ENCODE measurements around the gene HNRNPDL. TPM values are rescaled to one million over a fixed set of nuclear protein-coding genes. Genes with fewer than 3 reads are reported as not detected.

The HNRNPDL gene
- total RNA-seq, 1 experiment from 2014 or later: 472 TPM

DNA sequence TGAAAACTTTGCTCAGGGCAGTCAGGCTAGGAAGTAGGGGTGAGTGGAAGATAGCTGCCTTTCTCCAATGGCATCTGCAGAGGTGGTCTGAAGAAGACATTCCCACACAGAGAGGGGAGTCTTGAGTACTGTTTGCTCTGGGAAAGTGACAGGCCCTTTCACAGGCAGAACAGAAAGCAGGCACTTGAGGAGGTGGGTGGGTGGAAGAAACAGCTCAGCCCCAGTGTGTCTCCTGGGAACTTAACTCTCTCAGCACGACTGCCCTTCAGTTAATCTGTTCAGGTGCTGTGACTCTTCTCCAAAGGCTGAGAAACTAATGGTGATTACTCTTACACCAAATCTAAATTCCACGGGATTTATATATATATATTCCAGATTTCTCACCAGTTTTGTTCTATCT, 28.5 kb upstream of the HNRNPDL start:
- H3K18ac ChIP-seq (ENCODE audit: insufficient read length, low read depth, low read length): no peak overlapping the region
- H3K79me1 ChIP-seq (ENCODE audit: insufficient read depth, low read depth, low read length, poor library complexity, severe bottlenecking): no peaks in the 10 kb centered on the region
- H4K8ac ChIP-seq (replicated peaks; ENCODE audit: insufficient read length, low read depth, low read length): no peak overlapping the region
- H3K4me2 ChIP-seq (ENCODE audit: insufficient read depth, insufficient read length, low read length): no peak overlapping the region
- Mint-ChIP-seq H3K4me1 (peaks cover 2% of the 10 kb centered on the region in 2 experiments), H3K36me3 (ENCODE audit: insufficient read depth in 1 of 3, low read depth in 3 of 3) (peaks cover 31 to 76% (median 66%) of the 10 kb centered on the region in 3 experiments), H3K27ac (peak overlapping the region in 1 of 3 experiments; percentile 13; a peak in 1 of 7 replicates), H3K4me3 (no peak overlapping the region), H3K9me3 (no peaks in the 10 kb centered on the region), H3K27me3 (ENCODE audit: low read depth) (no peaks in the 10 kb centered on the region)
- no peak overlapping the region for H3K14ac ChIP-seq (ENCODE audit: insufficient read depth, low read length)
- TF ChIP-seq, protein P1, sequence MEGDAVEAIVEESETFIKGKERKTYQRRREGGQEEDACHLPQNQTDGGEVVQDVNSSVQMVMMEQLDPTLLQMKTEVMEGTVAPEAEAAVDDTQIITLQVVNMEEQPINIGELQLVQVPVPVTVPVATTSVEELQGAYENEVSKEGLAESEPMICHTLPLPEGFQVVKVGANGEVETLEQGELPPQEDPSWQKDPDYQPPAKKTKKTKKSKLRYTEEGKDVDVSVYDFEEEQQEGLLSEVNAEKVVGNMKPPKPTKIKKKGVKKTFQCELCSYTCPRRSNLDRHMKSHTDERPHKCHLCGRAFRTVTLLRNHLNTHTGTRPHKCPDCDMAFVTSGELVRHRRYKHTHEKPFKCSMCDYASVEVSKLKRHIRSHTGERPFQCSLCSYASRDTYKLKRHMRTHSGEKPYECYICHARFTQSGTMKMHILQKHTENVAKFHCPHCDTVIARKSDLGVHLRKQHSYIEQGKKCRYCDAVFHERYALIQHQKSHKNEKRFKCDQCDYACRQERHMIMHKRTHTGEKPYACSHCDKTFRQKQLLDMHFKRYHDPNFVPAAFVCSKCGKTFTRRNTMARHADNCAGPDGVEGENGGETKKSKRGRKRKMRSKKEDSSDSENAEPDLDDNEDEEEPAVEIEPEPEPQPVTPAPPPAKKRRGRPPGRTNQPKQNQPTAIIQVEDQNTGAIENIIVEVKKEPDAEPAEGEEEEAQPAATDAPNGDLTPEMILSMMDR (conservative IDR thresholded peaks at IDR 0.05): no peak
- H3K27me3 ChIP-seq (ENCODE audit: insufficient read depth, low read length): no peaks in the 10 kb centered on the region
- H2AFZ ChIP-seq (ENCODE audit: low read length): no peak overlapping the region
- no peak overlapping the region for H2AK5ac ChIP-seq (ENCODE audit: insufficient read length, low read length)
- WGBS (ENCODE audit: extremely low coverage, insufficient read length, low lambda C conversion rate): no CpG with 5 or more reads among the region's 2 CpGs
- no peak overlapping the region for H4K91ac ChIP-seq (ENCODE audit: insufficient read length, low read depth, low read length)
- no peak overlapping the region for H2BK20ac ChIP-seq (ENCODE audit: low read depth, low read length, poor library complexity, severe bottlenecking)
- no peaks in the 10 kb centered on the region for H4K20me1 ChIP-seq (ENCODE audit: control insufficient read depth, insufficient read depth, insufficient read length)
- no peak overlapping the region for H3K23ac ChIP-seq (ENCODE audit: insufficient read length, low read depth, low read length)
- H2BK120ac ChIP-seq (ENCODE audit: low read depth, low read length, poor library complexity, severe bottlenecking): no peak overlapping the region
- H2BK12ac ChIP-seq (ENCODE audit: insufficient read length, low read depth, low read length): no peak overlapping the region
- H3K79me2 ChIP-seq (ENCODE audit: insufficient read depth, low read length): no peaks in the 10 kb centered on the region
- H4K5ac ChIP-seq (ENCODE audit: insufficient read length, low read depth, low read length): no peak overlapping the region
- DNase-seq: no peak
- H3K9me3 ChIP-seq (ENCODE audit: control insufficient read depth, low read depth, low read length): no peaks in the 10 kb centered on the region
- no peak overlapping the region for H2BK5ac ChIP-seq (ENCODE audit: insufficient read length, low read length)
- no peak overlapping the region for H3K9ac ChIP-seq (ENCODE audit: extremely low read depth, insufficient read length, low read length)
- H3K27ac ChIP-seq (ENCODE audit: insufficient read length, low read depth, low read length): no peak overlapping the region
- H3K4me1 ChIP-seq (ENCODE audit: insufficient read depth, low read length): no peaks in the 10 kb centered on the region
- H3K4ac ChIP-seq (ENCODE audit: low read depth, low read length): no peak overlapping the region
- H3T11ph ChIP-seq (ENCODE audit: low read length): no peak overlapping the region
- no peak overlapping the region for H3K56ac ChIP-seq (ENCODE audit: insufficient read length, low read depth, low read length)
- H2BK15ac ChIP-seq (ENCODE audit: low read depth, low read length): no peak overlapping the region
- H3K23me2 ChIP-seq (ENCODE audit: insufficient read length, low read depth, low read length, poor library complexity, severe bottlenecking): no peaks in the 10 kb centered on the region
